ENCODE data around the gene OR2C3. TPM values are rescaled to one million over a fixed set of nuclear protein-coding genes. Genes with fewer than 3 reads are reported as not detected.

The OR2C3 gene
- polyA plus RNA-seq, 1 of the 3 experiments (the other 2 are of a cell fraction): not detected

- Histone ChIP-seq H3K36me3 (replicated peaks in 1 of 2; ENCODE audit: control insufficient read depth in 1 of 2, insufficient read depth in 2 of 2, low read length in 1 of 2) (no peaks in the 10 kb centered on the region), H3K27me3 (ENCODE audit: insufficient read depth) (no peaks in the 10 kb centered on the region; the same call in 1 of the 2 replicates), H3F3A (replicated peaks; ENCODE audit: insufficient read depth) (no peaks in the 10 kb centered on the region), H3K79me2 (ENCODE audit: insufficient read depth) (no peaks in the 10 kb centered on the region), H3K27ac (ENCODE audit: low read depth in 2 of 2, low read length in 1 of 2) (no peak overlapping the region), H3K4me2 (no peak overlapping the region), H3K9ac (no peak overlapping the region), H2AFZ (ENCODE audit: low read depth) (no peak overlapping the region), H4K20me1 (ENCODE audit: insufficient read depth) (no peaks in the 10 kb centered on the region), H3K9me2 (no peaks in the 10 kb centered on the region), H3K9me3 (no peaks in the 10 kb centered on the region), H3K4me1 (ENCODE audit: control insufficient read depth in 1 of 2, insufficient read depth in 2 of 2, low read depth in 1 of 2, low read length in 1 of 2) (no peaks in the 10 kb centered on the region), H3K4me3 (ENCODE audit: low read depth in 2 of 2, low read length in 1 of 2) (no peak overlapping the region)
- WGBS (ENCODE audit: low lambda C conversion rate): 15% methylated on average over 3 of the region's 3 CpGs
- DNase-seq: no peak
- ChIA-PET CTCF (no interaction called here), POLR2A (no interaction called here)
- TF ChIP-seq, protein P1, sequence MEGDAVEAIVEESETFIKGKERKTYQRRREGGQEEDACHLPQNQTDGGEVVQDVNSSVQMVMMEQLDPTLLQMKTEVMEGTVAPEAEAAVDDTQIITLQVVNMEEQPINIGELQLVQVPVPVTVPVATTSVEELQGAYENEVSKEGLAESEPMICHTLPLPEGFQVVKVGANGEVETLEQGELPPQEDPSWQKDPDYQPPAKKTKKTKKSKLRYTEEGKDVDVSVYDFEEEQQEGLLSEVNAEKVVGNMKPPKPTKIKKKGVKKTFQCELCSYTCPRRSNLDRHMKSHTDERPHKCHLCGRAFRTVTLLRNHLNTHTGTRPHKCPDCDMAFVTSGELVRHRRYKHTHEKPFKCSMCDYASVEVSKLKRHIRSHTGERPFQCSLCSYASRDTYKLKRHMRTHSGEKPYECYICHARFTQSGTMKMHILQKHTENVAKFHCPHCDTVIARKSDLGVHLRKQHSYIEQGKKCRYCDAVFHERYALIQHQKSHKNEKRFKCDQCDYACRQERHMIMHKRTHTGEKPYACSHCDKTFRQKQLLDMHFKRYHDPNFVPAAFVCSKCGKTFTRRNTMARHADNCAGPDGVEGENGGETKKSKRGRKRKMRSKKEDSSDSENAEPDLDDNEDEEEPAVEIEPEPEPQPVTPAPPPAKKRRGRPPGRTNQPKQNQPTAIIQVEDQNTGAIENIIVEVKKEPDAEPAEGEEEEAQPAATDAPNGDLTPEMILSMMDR (IDR thresholded peaks at IDR 0.05): no peak
- TF ChIP-seq TEAD4 (IDR thresholded peaks at IDR 0.05; ENCODE audit: borderline replicate concordance, insufficient read depth): no peak
- no peak for TF ChIP-seq FOSL2 (IDR thresholded peaks at IDR 0.05; ENCODE audit: borderline replicate concordance, low read depth)
- no peak for TF ChIP-seq EZH2phosphoT487 (IDR thresholded peaks at IDR 0.05; ENCODE audit: borderline replicate concordance, low read depth)
- TF ChIP-seq JUND (IDR thresholded peaks at IDR 0.05): no peak
- no peak for TF ChIP-seq PBX3 (IDR thresholded peaks at IDR 0.05)
- no peak for TF ChIP-seq GABPA (IDR thresholded peaks at IDR 0.05; ENCODE audit: low read depth)
- TF ChIP-seq IRF3 (IDR thresholded peaks at IDR 0.05; ENCODE audit: low read depth, low read length): no peak
- TF ChIP-seq USF1 (IDR thresholded peaks at IDR 0.05; ENCODE audit: borderline replicate concordance, low read depth): no peak
Measured at GRCh38 chr1:247500865-247501264, 35.4 kb downstream of the OR2C3 start.

GRCh38 chr1:247496581-247497285 lies 39.5 kb downstream of the OR2C3 start:
- Histone ChIP-seq H3K4me1 (ENCODE audit: control insufficient read depth in 1 of 2, insufficient read depth in 2 of 2, low read depth in 1 of 2, low read length in 1 of 2) (no peaks in the 10 kb centered on the region), H3K36me3 (replicated peaks in 1 of 2; ENCODE audit: control insufficient read depth in 1 of 2, insufficient read depth in 2 of 2, low read length in 1 of 2) (no peaks in the 10 kb centered on the region), H3K79me2 (ENCODE audit: insufficient read depth) (no peaks in the 10 kb centered on the region), H3K27ac (ENCODE audit: low read depth in 2 of 2, low read length in 1 of 2) (no peak overlapping the region), H4K20me1 (ENCODE audit: insufficient read depth) (no peaks in the 10 kb centered on the region), H3K4me2 (peak overlapping the region; percentile 45; the same call in 1 of the 2 replicates), H3K9me2 (no peaks in the 10 kb centered on the region), H3K9ac (no peak overlapping the region), H3K4me3 (ENCODE audit: low read depth in 2 of 2, low read length in 1 of 2) (0 out of 4 replicates have a peak overlapping the region, but pooled peaks of 1 of the 2 experiments have one; percentile 19), H3K9me3 (no peaks in the 10 kb centered on the region), H2AFZ (ENCODE audit: low read depth) (0 out of 2 replicates have a peak overlapping the region, but pooled peaks have one; percentile 49), H3F3A (replicated peaks; ENCODE audit: insufficient read depth) (no peaks in the 10 kb centered on the region), H3K27me3 (ENCODE audit: insufficient read depth) (peaks cover 17% of the 10 kb centered on the region; the same call in 1 of the 2 replicates)
- CTCF ChIA-PET: interaction anchor here (0.8 to 2.0 kb wide), 2 partner anchors 124 to 131 kb away, joined by 3 to 7 read pairs; no protein-coding TSS in a partner anchor
- TF ChIP-seq RXRA (IDR thresholded peaks at IDR 0.05; ENCODE audit: borderline replicate concordance, low read depth) (no peak), FOXJ3 (CRISPR knock-in tag; IDR thresholded peaks at IDR 0.05) (no peak), ZBTB33 (IDR thresholded peaks at IDR 0.05; ENCODE audit: borderline replicate concordance, low read depth) (no peak), PBX3 (IDR thresholded peaks at IDR 0.05) (no peak), YY1 (IDR thresholded peaks at IDR 0.05; ENCODE audit: low read depth) (no peak), ELF1 (IDR thresholded peaks at IDR 0.05) (no peak), TEAD4 (IDR thresholded peaks at IDR 0.05; ENCODE audit: borderline replicate concordance, insufficient read depth) (no peak), TAF1 (IDR thresholded peaks at IDR 0.05; ENCODE audit: borderline replicate concordance, low read depth, low read length) (no peak), FOXM1 (IDR thresholded peaks at IDR 0.05; ENCODE audit: low read depth) (no peak), JUND (IDR thresholded peaks at IDR 0.05) (no peak)
- no peak for DNase-seq
- POLR2A ChIA-PET: no interaction called here
- 10% methylated on average over 10 of the region's 10 CpGs for WGBS (ENCODE audit: low lambda C conversion rate)

All from SK-N-SH (cell line).